Measurements from ENCODE around the gene HSPA12B.

The HSPA12B gene

DNA sequence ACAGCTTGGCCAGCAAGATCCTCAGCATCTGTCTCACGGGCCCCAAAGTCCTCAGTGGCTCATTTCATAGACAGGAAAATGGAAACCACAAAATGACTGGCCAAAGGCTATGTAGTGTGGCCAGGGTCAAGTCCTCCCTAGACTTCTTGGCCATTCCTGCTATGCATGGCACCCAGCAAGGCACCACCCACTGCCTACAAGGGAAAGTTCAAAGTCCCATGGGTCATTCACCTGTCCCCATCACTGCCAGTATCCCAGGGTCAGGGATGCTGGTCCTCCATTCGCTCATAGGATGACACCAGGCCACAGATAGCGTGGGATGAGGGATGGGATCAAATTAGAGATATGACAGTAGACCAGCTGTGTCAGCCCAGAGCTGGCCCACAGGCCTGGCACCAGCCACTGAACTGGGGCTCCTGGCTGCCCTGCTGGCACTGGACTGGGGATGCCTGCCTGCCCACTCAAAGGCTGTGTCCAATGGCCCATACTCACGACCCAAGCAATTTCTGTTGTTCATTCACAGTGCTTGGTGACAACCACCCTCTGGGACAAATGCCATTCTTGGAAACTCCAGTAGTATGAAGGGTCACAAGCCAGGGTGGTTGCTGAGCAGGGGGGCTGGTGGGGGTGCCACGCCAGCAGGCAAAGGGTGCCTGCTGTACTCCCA, 23.5 kb downstream of the HSPA12B start:
- H3K4me3 ChIP-seq (ENCODE audit: severe bottlenecking): no peak overlapping the region
- ATAC-seq (ENCODE audit: low read depth) (no peak), DNase-seq (ENCODE audit: low spot score) (no peak)
- H3K27ac ChIP-seq (ENCODE audit: poor library complexity, severe bottlenecking): no peak overlapping the region
- H3K36me3 ChIP-seq (ENCODE audit: low read depth): peaks cover 16% of the 10 kb centered on the region
- no peaks in the 10 kb centered on the region for H3K9me3 ChIP-seq (ENCODE audit: severe bottlenecking)
- TF ChIP-seq, protein P1, sequence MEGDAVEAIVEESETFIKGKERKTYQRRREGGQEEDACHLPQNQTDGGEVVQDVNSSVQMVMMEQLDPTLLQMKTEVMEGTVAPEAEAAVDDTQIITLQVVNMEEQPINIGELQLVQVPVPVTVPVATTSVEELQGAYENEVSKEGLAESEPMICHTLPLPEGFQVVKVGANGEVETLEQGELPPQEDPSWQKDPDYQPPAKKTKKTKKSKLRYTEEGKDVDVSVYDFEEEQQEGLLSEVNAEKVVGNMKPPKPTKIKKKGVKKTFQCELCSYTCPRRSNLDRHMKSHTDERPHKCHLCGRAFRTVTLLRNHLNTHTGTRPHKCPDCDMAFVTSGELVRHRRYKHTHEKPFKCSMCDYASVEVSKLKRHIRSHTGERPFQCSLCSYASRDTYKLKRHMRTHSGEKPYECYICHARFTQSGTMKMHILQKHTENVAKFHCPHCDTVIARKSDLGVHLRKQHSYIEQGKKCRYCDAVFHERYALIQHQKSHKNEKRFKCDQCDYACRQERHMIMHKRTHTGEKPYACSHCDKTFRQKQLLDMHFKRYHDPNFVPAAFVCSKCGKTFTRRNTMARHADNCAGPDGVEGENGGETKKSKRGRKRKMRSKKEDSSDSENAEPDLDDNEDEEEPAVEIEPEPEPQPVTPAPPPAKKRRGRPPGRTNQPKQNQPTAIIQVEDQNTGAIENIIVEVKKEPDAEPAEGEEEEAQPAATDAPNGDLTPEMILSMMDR (IDR thresholded peaks at IDR 0.05; ENCODE audit: poor library complexity, severe bottlenecking): no peak
- H3K27me3 ChIP-seq (ENCODE audit: insufficient read depth, poor library complexity, severe bottlenecking): peaks cover 5% of the 10 kb centered on the region
- H3K4me1 ChIP-seq (ENCODE audit: insufficient read depth, poor library complexity, severe bottlenecking): no peaks in the 10 kb centered on the region

- Histone ChIP-seq H3K4me1 (ENCODE audit: insufficient read depth, poor library complexity, severe bottlenecking) (no peaks in the 10 kb centered on the region), H3K9me3 (ENCODE audit: severe bottlenecking) (no peaks in the 10 kb centered on the region), H3K4me3 (ENCODE audit: severe bottlenecking) (no peak overlapping the region), H3K36me3 (ENCODE audit: low read depth) (peaks cover 20% of the 10 kb centered on the region), H3K27me3 (ENCODE audit: insufficient read depth, poor library complexity, severe bottlenecking) (no peaks in the 10 kb centered on the region), H3K27ac (ENCODE audit: poor library complexity, severe bottlenecking) (no peak overlapping the region)
- TF ChIP-seq, protein P1 (IDR thresholded peaks at IDR 0.05; ENCODE audit: poor library complexity, severe bottlenecking): no peak
- no peak for DNase-seq (ENCODE audit: low spot score)
- no peak for ATAC-seq (ENCODE audit: low read depth)
Observed at GRCh38 chr20:3757268-3757667, 24.8 kb downstream of the HSPA12B start.

GRCh38 chr20:3758566-3758965, 26.1 kb downstream of the HSPA12B start:
- Histone ChIP-seq H3K27me3 (ENCODE audit: insufficient read depth, poor library complexity, severe bottlenecking) (no peaks in the 10 kb centered on the region), H3K4me1 (ENCODE audit: insufficient read depth, poor library complexity, severe bottlenecking) (no peaks in the 10 kb centered on the region), H3K9me3 (ENCODE audit: severe bottlenecking) (no peaks in the 10 kb centered on the region), H3K36me3 (ENCODE audit: low read depth) (peaks cover 20% of the 10 kb centered on the region), H3K4me3 (ENCODE audit: severe bottlenecking) (no peak overlapping the region), H3K27ac (ENCODE audit: poor library complexity, severe bottlenecking) (no peak overlapping the region)
- TF ChIP-seq, protein P1 (IDR thresholded peaks at IDR 0.05; ENCODE audit: poor library complexity, severe bottlenecking): no peak
- ATAC-seq (ENCODE audit: low read depth) (no peak), DNase-seq (ENCODE audit: low spot score) (no peak)

GRCh38 chr20:3759316-3759823, 26.9 kb downstream of the HSPA12B start:
- Histone ChIP-seq H3K9me3 (ENCODE audit: severe bottlenecking) (no peaks in the 10 kb centered on the region), H3K27me3 (ENCODE audit: insufficient read depth, poor library complexity, severe bottlenecking) (no peaks in the 10 kb centered on the region), H3K36me3 (ENCODE audit: low read depth) (peaks cover 20% of the 10 kb centered on the region), H3K4me1 (ENCODE audit: insufficient read depth, poor library complexity, severe bottlenecking) (no peaks in the 10 kb centered on the region), H3K4me3 (ENCODE audit: severe bottlenecking) (no peak overlapping the region), H3K27ac (ENCODE audit: poor library complexity, severe bottlenecking) (no peak overlapping the region)
- DNase-seq (ENCODE audit: low spot score): no peak
- TF ChIP-seq, protein P1 (IDR thresholded peaks at IDR 0.05; ENCODE audit: poor library complexity, severe bottlenecking): no peak
- no peak for ATAC-seq (ENCODE audit: low read depth)

GRCh38 chr20:3759884-3760283, 27.4 kb downstream of the HSPA12B start:
- no peak overlapping the region for H3K4me3 ChIP-seq (ENCODE audit: severe bottlenecking)
- TF ChIP-seq, protein P1 (IDR thresholded peaks at IDR 0.05; ENCODE audit: poor library complexity, severe bottlenecking): no peak
- no peak for ATAC-seq (ENCODE audit: low read depth)

More at GRCh38 chr20:3759884-3760283, 27.4 kb downstream of the HSPA12B start:
- Histone ChIP-seq H3K27ac (ENCODE audit: poor library complexity, severe bottlenecking) (no peak overlapping the region), H3K9me3 (ENCODE audit: severe bottlenecking) (no peaks in the 10 kb centered on the region), H3K4me1 (ENCODE audit: insufficient read depth, poor library complexity, severe bottlenecking) (no peaks in the 10 kb centered on the region), H3K36me3 (ENCODE audit: low read depth) (peaks cover 20% of the 10 kb centered on the region), H3K27me3 (ENCODE audit: insufficient read depth, poor library complexity, severe bottlenecking) (no peaks in the 10 kb centered on the region)
- DNase-seq (ENCODE audit: low spot score): no peak

All from RWPE2 (cell line).